Hepatocyte (in vitro differentiated cells): ENCODE measurements around the gene SKAP1. TPM values are rescaled to one million over a fixed set of nuclear protein-coding genes. Genes with fewer than 3 reads are reported as not detected.

ENCODE experiments used
- DNase-seq: peaks from one replicate; pipeline ENCODE4 v3.0.0-alpha.2; 2016; ENCODE audit warnings: low spot score
- H2AFZ ChIP-seq: fragments of 200-600 bp; sonication (generic); 2 replicates; pipeline ENCODE4 v1.6.0; 2016; ENCODE audit warnings: antibody characterized with exemption, mild to moderate bottlenecking
- H3K27ac ChIP-seq: fragments of 200-600 bp; sonication (generic); 2 replicates; pipeline ENCODE4 v1.5.1; 2016; ENCODE audit warnings: mild to moderate bottlenecking
- H3K27me3 ChIP-seq: fragments of 200-600 bp; sonication (generic); 2 replicates; pipeline ENCODE4 v1.6.1; 2016
- H3K36me3 ChIP-seq: fragments of 200-600 bp; sonication (generic); replicated peaks from 2 replicates; pipeline ENCODE4 v1.5.1; 2016; ENCODE audit warnings: low read depth; ENCODE audit not compliant: insufficient read depth
- H3K4me1 ChIP-seq: fragments of 200-600 bp; sonication (generic); 2 replicates; pipeline ENCODE4 v1.5.1; 2016; ENCODE audit warnings: mild to moderate bottlenecking, moderate library complexity; ENCODE audit not compliant: insufficient read depth
- H3K4me2 ChIP-seq: fragments of 200-600 bp; sonication (generic); 2 replicates; pipeline ENCODE4 v1.6.0; 2016
- H3K4me3 ChIP-seq: fragments of 200-600 bp; sonication (generic); 2 replicates; pipeline ENCODE4 v1.5.1; 2016; ENCODE audit warnings: mild to moderate bottlenecking
- H3K79me2 ChIP-seq: fragments of 200-600 bp; sonication (generic); 2 replicates; pipeline ENCODE4 v1.6.0; 2017; ENCODE audit warnings: mild to moderate bottlenecking
- H3K9me2 ChIP-seq: fragments of 200-600 bp; sonication (generic); replicated peaks from 2 replicates; pipeline ENCODE4 v1.6.0; 2017; ENCODE audit warnings: mild to moderate bottlenecking; ENCODE audit not compliant: insufficient read depth
- H3K9me3 ChIP-seq: fragments of 200-600 bp; sonication (generic); 2 replicates; pipeline ENCODE4 v1.5.1; 2016; ENCODE audit warnings: low read depth, mild to moderate bottlenecking
- H4K20me1 ChIP-seq: fragments of 200-600 bp; sonication (generic); 2 replicates; pipeline ENCODE4 v1.6.0; 2016; ENCODE audit warnings: mild to moderate bottlenecking; ENCODE audit not compliant: insufficient read depth, poor library complexity, severe bottlenecking
- CTCF ChIP-seq: fragments of 200-600 bp; sonication (generic); IDR thresholded peaks from 2 replicates; pipeline ENCODE4 v1.5.1; 2016; ENCODE audit warnings: antibody characterized with exemption, mild to moderate bottlenecking; ENCODE audit not compliant: poor library complexity
- EZH2 ChIP-seq: fragments of 200-600 bp; sonication (generic); IDR thresholded peaks from 2 replicates; pipeline ENCODE4 v1.6.1; 2016; ENCODE audit warnings: antibody characterized with exemption, mild to moderate bottlenecking, borderline replicate concordance
- EZH2phosphoT487 ChIP-seq: fragments of 200-600 bp; sonication (generic); IDR thresholded peaks from one replicate; pipeline ENCODE4 v1.6.1; 2018; ENCODE audit warnings: antibody characterized with exemption, mild to moderate bottlenecking, low read depth, moderate library complexity; ENCODE audit not compliant: unreplicated experiment, severe bottlenecking
- WGBS: methylation state at CpG from one replicate; pipeline ENCODE4 v1.1.6; 2016; ENCODE audit warnings: low lambda C conversion rate; ENCODE audit errors: missing lambda C conversion rate; 5-methylcytosine and 5-hydroxymethylcytosine counted together
- polyA plus RNA-seq: library from polyadenylated mRNA; unstranded; fragments of >200 nt; fragmentation: Nextera tagmentation; extraction: Ambion mirVana; gene quantifications from 2 replicates; pipeline ENCODE4 v1.2.1, GENCODE V29; 2016
- total RNA-seq: library from RNA; depleted of rRNA; stranded (reverse); fragments of >200 nt; gene quantifications from 2 replicates; pipeline ENCODE4 v1.2.3, GENCODE V29; 2014

Gene SKAP1
- total and polyA plus RNA-seq, 2 experiments from 2014 or later, result 1.4 to 3.0 TPM

- H3K27me3 ChIP-seq, result no peaks in the 10 kb centered on the region
- no peak overlapping the region for H3K4me3 ChIP-seq
- no peaks in the 10 kb centered on the region for H3K79me2 ChIP-seq
- H2AFZ ChIP-seq, result no peak overlapping the region
- no peak overlapping the region for H3K4me2 ChIP-seq
- DNase-seq, result no peak
- TF ChIP-seq EZH2, result no peak
- no peak for TF ChIP-seq CTCF
- TF ChIP-seq EZH2phosphoT487, result no peak
- H3K36me3 ChIP-seq, result no peaks in the 10 kb centered on the region
- no peaks in the 10 kb centered on the region for H4K20me1 ChIP-seq
- H3K27ac ChIP-seq, result no peak overlapping the region
- H3K9me3 ChIP-seq, result no peaks in the 10 kb centered on the region
- 92% methylated on average over 6 of the region's 6 CpGs for WGBS
- H3K9me2 ChIP-seq, result no peaks in the 10 kb centered on the region
- H3K4me1 ChIP-seq, result no peaks in the 10 kb centered on the region
Measured at GRCh38 chr17:48123111-48123510, 306.9 kb downstream of the SKAP1 start.

- H4K20me1 ChIP-seq, result no peaks in the 10 kb centered on the region
- H2AFZ ChIP-seq, result no peak overlapping the region
- H3K36me3 ChIP-seq, result no peaks in the 10 kb centered on the region
- H3K9me3 ChIP-seq, result no peaks in the 10 kb centered on the region
- WGBS, result 81% methylated on average over 3 of the region's 3 CpGs
- no peak overlapping the region for H3K27ac ChIP-seq
- H3K4me1 ChIP-seq, result no peaks in the 10 kb centered on the region
- no peaks in the 10 kb centered on the region for H3K9me2 ChIP-seq
- no peaks in the 10 kb centered on the region for H3K79me2 ChIP-seq
- H3K27me3 ChIP-seq, result no peaks in the 10 kb centered on the region
- no peak overlapping the region for H3K4me3 ChIP-seq
- TF ChIP-seq EZH2, result no peak
- TF ChIP-seq CTCF, result no peak
- TF ChIP-seq EZH2phosphoT487, result no peak
- H3K4me2 ChIP-seq, result no peak overlapping the region
- no peak for DNase-seq
Measured at GRCh38 chr17:48122665-48123045, 307.4 kb downstream of the SKAP1 start.

- WGBS, result 84% methylated on average over 9 of the region's 9 CpGs
- no peak overlapping the region for H3K4me2 ChIP-seq
- H3K27ac ChIP-seq, result no peak overlapping the region
- H3K4me1 ChIP-seq, result no peaks in the 10 kb centered on the region
- H3K36me3 ChIP-seq, result no peaks in the 10 kb centered on the region
- no peak overlapping the region for H3K4me3 ChIP-seq
- H3K9me3 ChIP-seq, result no peaks in the 10 kb centered on the region
- no peak for TF ChIP-seq EZH2
- TF ChIP-seq CTCF, result no peak
- no peak for TF ChIP-seq EZH2phosphoT487
- DNase-seq, result no peak
- H4K20me1 ChIP-seq, result no peaks in the 10 kb centered on the region
- no peaks in the 10 kb centered on the region for H3K9me2 ChIP-seq
- no peaks in the 10 kb centered on the region for H3K79me2 ChIP-seq
- H2AFZ ChIP-seq, result no peak overlapping the region
- H3K27me3 ChIP-seq, result no peaks in the 10 kb centered on the region
Measured at GRCh38 chr17:48121923-48122664, 307.9 kb downstream of the SKAP1 start.
